Measurements from ENCODE around the gene LY6G5C. TPM values are rescaled to one million over a fixed set of nuclear protein-coding genes. Genes with fewer than 3 reads are reported as not detected.
A peak's percentile ranks its signal among the peaks of the same experiment; 100 is the strongest.

The LY6G5C gene
- polyA plus RNA-seq, 1 donor (not counting 4 experiments of a cell fraction or from before 2014, with no cell fraction given) = 0.58 TPM

DNA sequence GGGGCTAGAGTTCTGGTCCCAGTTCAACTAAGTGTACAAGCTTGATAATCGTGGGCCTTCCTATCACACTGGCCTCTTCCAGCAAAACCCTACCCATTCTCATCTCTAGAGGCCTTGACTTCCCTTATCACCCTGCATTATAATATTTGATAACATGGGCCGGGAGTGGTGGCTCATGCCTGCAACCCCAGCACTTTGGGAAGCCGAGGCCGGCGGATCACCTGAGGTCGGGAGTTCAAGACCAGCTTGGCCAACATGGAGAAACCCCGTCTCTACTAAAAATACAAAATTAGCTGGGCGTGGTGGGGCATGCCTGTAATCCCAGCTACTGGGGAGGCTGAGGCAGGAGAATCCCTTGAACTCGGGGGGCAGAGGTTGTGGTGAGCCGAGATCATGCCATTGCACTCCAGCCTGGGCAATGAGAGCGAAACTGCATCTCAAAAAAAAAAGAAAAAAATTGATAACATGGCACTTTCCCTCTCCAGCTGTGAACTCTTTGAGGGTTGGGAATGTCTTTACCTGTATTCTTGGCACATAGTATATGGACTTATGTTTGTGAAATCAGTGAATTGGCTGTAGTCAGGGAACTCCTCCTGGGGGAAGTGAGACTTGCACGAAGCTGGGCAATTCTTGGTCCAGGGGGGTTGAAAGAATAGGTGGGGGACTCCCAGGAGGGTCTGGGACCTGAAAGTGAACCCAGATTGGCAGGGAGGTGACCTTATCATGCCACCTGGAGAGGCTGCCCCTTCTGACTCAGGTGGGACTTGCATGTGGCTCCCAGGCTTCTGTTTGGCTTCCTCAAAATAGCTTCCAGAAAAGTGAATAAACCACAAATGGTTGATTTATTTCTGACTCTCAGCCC is 19.4 kb downstream of the LY6G5C start:
- TF ChIP-seq, protein P1, sequence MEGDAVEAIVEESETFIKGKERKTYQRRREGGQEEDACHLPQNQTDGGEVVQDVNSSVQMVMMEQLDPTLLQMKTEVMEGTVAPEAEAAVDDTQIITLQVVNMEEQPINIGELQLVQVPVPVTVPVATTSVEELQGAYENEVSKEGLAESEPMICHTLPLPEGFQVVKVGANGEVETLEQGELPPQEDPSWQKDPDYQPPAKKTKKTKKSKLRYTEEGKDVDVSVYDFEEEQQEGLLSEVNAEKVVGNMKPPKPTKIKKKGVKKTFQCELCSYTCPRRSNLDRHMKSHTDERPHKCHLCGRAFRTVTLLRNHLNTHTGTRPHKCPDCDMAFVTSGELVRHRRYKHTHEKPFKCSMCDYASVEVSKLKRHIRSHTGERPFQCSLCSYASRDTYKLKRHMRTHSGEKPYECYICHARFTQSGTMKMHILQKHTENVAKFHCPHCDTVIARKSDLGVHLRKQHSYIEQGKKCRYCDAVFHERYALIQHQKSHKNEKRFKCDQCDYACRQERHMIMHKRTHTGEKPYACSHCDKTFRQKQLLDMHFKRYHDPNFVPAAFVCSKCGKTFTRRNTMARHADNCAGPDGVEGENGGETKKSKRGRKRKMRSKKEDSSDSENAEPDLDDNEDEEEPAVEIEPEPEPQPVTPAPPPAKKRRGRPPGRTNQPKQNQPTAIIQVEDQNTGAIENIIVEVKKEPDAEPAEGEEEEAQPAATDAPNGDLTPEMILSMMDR (optimal IDR thresholded peaks at IDR 0.05 in 1 of 3, IDR thresholded peaks at IDR 0.05 in 1 of 3, conservative IDR thresholded peaks at IDR 0.05 in 1 of 3; ENCODE audit: extremely low read depth in 1 of 3, insufficient read depth in 2 of 3, low read length in 3 of 3) = no peak
- no peak for TF ChIP-seq EZH2 (IDR thresholded peaks at IDR 0.05; ENCODE audit: low read length)
- H3K9me3 ChIP-seq (ENCODE audit: control insufficient read depth, low read depth, low read length) = no peaks in the 10 kb centered on the region
- H3K4me1 ChIP-seq (ENCODE audit: control insufficient read depth, extremely low read depth, insufficient read depth, low read length) = peaks cover 42% of the 10 kb centered on the region
- DNase-seq (ENCODE audit: low read depth, low spot score) = no peak
- peak overlapping the region; percentile 77 for H3K27ac ChIP-seq (ENCODE audit: control insufficient read depth, insufficient read depth, low read length)
- dilution Hi-C loops (cut with MboI; ENCODE audit: extremely low pct_ligation_motif_present, low sequenced_read_pairs) = no loop called here
- H3K36me3 ChIP-seq (ENCODE audit: control insufficient read depth in 2 of 2, extremely low read depth in 1 of 2, insufficient read depth in 2 of 2, low read length in 2 of 2) = peaks cover 8% of the 10 kb centered on the region in 2 experiments
- no peaks in the 10 kb centered on the region for H4K20me1 ChIP-seq (ENCODE audit: control insufficient read depth, extremely low read depth, insufficient read depth, low read length)
- H3K9ac ChIP-seq (ENCODE audit: control insufficient read depth, extremely low read depth, insufficient read depth, low read length) = no peak overlapping the region
- H3K4me2 ChIP-seq (ENCODE audit: control insufficient read depth, extremely low read depth, insufficient read depth, low read depth, low read length) = peak overlapping the region; percentile 96
- no peaks in the 10 kb centered on the region for H3K27me3 ChIP-seq (ENCODE audit: control insufficient read depth, extremely low read depth, insufficient read depth, low read length)
- peaks cover 36% of the 10 kb centered on the region for H3K79me2 ChIP-seq (ENCODE audit: control insufficient read depth, insufficient read depth, low read length)
- H3K9me1 ChIP-seq (ENCODE audit: control insufficient read depth, extremely low read depth, insufficient read depth, low read length) = no peaks in the 10 kb centered on the region
- FAIRE-seq = no peak
- H2AFZ ChIP-seq (ENCODE audit: control insufficient read depth, low read length) = no peak overlapping the region
- peak overlapping the region in 1 of 3 experiments; percentile 89 for H3K4me3 ChIP-seq (ENCODE audit: control insufficient read depth in 2 of 3, extremely low read depth in 1 of 3, insufficient read depth in 2 of 3, low read depth in 1 of 3, low read length in 3 of 3)

DNA sequence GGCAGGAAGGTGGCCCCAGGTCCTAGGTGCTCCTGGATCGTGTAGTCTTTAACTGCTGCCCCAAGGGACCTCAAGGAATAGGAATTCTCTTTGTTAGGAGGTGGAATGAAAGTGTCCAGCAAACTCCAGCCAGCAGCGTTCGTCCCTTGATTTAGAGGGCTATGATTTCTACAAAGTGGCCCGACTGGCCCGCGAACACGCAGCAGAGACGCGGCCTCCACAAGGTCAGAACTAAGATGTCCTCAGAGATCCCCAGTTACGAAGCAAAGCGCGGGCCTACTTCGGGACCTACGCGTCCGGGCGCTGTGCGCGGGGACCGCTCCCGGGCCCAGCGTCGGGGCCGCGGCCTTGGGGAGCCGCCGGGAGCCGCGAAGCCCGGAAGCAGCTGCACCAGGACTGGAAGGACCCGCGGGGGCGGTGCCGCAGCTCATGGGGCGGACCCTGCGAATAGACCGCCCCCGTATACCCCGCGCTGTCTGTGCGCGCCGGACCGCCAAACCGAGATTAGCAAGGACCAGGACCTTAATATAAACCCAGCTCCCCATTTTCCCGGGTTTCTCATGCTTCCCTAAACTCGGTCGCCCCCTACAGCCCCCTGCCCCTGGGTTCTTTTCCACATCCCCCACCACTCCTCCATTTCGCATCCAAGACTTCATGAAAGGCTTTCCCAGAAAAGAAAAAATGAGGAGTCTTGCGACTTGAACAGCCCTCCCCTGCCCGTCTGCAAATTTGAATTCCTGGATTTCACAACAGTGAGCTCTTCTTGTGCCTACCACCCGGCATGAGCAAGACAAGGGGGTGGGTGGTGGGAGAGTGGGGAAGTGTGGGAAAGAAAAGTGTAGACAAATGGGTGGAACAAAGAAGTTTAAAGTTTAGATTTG is 20.2 kb downstream of the LY6G5C start, which contains the start of gene C6orf47:
TSS of gene C6orf47 (minus strand) at position 398 of the 881 bp plus-strand sequence. CDS start 831 bp downstream, outside the sequence.
- Histone ChIP-seq H3K4me1 (ENCODE audit: control insufficient read depth, extremely low read depth, insufficient read depth, low read length) (peaks cover 42% of the 10 kb centered on the region), H3K27ac (ENCODE audit: control insufficient read depth, insufficient read depth, low read length) (peak within 1 kb of the TSS; percentile 77), H3K79me2 (ENCODE audit: control insufficient read depth, insufficient read depth, low read length) (peaks cover 31% of the 10 kb centered on the region), H3K9me3 (ENCODE audit: control insufficient read depth, low read depth, low read length) (no peaks in the 10 kb centered on the region), H3K9ac (ENCODE audit: control insufficient read depth, extremely low read depth, insufficient read depth, low read length) (peak within 1 kb of the TSS; percentile 75), H3K27me3 (ENCODE audit: control insufficient read depth, extremely low read depth, insufficient read depth, low read length) (no peaks in the 10 kb centered on the region), H3K4me2 (ENCODE audit: control insufficient read depth, extremely low read depth, insufficient read depth, low read depth, low read length) (peak within 1 kb of the TSS; percentile 96), H3K9me1 (ENCODE audit: control insufficient read depth, extremely low read depth, insufficient read depth, low read length) (no peaks in the 10 kb centered on the region), H2AFZ (ENCODE audit: control insufficient read depth, low read length) (peak within 1 kb of the TSS; percentile 28), H4K20me1 (ENCODE audit: control insufficient read depth, extremely low read depth, insufficient read depth, low read length) (no peaks in the 10 kb centered on the region), H3K4me3 (ENCODE audit: control insufficient read depth in 2 of 3, extremely low read depth in 1 of 3, insufficient read depth in 2 of 3, low read depth in 1 of 3, low read length in 3 of 3) (peak within 1 kb of the TSS; percentile 46 to 97 (median 89)), H3K36me3 (ENCODE audit: control insufficient read depth in 2 of 2, extremely low read depth in 1 of 2, insufficient read depth in 2 of 2, low read length in 2 of 2) (peaks cover 8 to 10% of the 10 kb centered on the region in 2 experiments)
- FAIRE-seq = no peak
- no peak for DNase-seq (ENCODE audit: low read depth, low spot score)
- TF ChIP-seq EZH2 (IDR thresholded peaks at IDR 0.05; ENCODE audit: low read length) = no peak
- TF ChIP-seq, protein P1 (optimal IDR thresholded peaks at IDR 0.05 in 1 of 3, IDR thresholded peaks at IDR 0.05 in 1 of 3, conservative IDR thresholded peaks at IDR 0.05 in 1 of 3; ENCODE audit: extremely low read depth in 1 of 3, insufficient read depth in 2 of 3, low read length in 3 of 3) = no peak
- dilution Hi-C loops (cut with MboI; ENCODE audit: extremely low pct_ligation_motif_present, low sequenced_read_pairs) = no loop called here

All from keratinocyte (primary cell).